ENCODE measurements around the gene CENPT. TPM values are rescaled to one million over a fixed set of nuclear protein-coding genes. Genes with fewer than 3 reads are reported as not detected.
"Not testable (repeated sequence)": the region's sequence is repeated elsewhere in the genome, so short reads cannot be mapped to it uniquely, and the experiment has no call there.

The CENPT gene
- total and polyA plus RNA-seq, 5 experiments from 2014 or later = 11.8 to 117 (median 17.8) TPM

DNA sequence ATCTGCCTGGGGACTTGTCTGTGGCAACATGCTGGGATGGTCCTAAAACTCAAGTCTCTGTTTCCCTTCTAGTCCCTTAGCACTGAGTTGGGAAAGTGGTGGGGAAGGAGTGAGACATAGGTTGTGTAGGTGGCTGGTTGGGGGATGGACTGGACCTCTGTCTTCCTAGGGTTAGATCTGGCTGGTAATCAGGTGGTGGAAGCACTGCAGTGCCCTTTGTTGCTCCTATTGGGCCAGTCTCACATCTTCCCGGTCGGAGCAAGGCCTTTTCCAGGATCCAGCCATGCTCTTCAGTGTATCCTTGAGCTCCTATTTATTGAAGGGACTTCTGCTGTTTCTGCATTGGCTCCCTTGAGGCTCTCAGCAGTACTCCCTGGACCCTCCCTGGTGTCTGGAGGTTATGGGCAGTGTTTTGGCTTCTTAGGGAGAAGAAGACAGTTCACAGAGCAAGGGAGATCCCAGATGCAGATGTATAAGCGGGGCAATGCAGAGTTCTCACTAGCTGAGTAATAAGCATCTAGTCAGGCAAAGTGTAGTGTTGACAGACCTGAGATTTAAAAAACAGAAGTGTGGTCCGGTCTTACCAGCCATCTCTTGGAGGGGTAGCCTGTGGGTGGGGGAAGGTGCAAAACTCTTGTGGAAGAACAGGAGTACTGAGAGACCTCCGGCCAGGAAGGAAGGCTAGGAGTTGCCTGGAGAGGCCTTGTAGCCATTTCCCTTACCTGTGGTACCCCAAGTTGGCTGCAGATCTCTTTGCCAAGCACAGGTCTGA is 2.0 kb downstream of the CENPT start:
- H3K4me3 Mint-ChIP-seq = peak overlapping the region; percentile 80 to 96 (median 88)
- DNase-seq = no peak
- POLR2A ChIA-PET = interaction anchor here (0.6 to 3.1 kb wide), 7 partner anchors 10 to 52 kb away, joined by 3 to 14 read pairs (median 5); partner anchors contain the start of genes EDC4, RANBP10 and TSNAXIP1
- no peaks in the 10 kb centered on the region for H3K9me3 Mint-ChIP-seq
- H3K36me3 Mint-ChIP-seq = peaks cover 0 to 3% (median 0%) of the 10 kb centered on the region in 3 donors
- peaks cover 18 to 63% (median 52%) of the 10 kb centered on the region in 4 donors for H3K4me1 Mint-ChIP-seq
- no peaks in the 10 kb centered on the region for H3K27me3 Mint-ChIP-seq
- no peak for ATAC-seq
- H3K27ac Mint-ChIP-seq = peak overlapping the region; percentile 85 to 96 (median 94)

DNA sequence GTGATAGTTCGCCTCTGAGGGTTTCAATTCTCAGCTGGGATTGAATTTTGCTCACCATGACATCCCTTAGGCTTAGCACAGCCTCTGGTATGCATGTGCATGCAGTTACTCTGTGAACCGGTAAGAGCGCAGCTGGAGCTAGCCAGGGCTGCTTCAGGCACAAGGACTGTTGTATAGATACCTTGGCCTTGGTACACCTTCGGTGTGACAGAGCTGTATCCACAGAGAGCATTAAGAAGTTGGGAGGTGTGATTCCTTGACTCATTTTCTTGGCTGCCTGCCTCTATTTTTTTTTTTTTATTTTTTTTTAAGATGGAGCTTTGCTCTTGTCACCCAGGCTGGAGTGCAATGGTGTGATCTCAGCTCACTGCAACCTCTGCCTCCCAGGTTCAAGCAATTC is 3.0 kb downstream of the CENPT start:
- POLR2A ChIA-PET = interaction anchor here (0.6 to 3.1 kb wide), 10 partner anchors 9 to 226 kb away, joined by 3 to 15 read pairs (median 8); partner anchors contain the start of genes EDC4, PSMB10, RANBP10 and TSNAXIP1
- Mint-ChIP-seq H3K4me1 (peaks cover 18 to 59% (median 49%) of the 10 kb centered on the region in 4 donors), H3K9me3 (no peaks in the 10 kb centered on the region), H3K36me3 (no peaks in the 10 kb centered on the region), H3K27me3 (no peaks in the 10 kb centered on the region), H3K4me3 (peak overlapping the region; percentile 66 to 96 (median 94)), H3K27ac (peak overlapping the region in 9 of 10 donors; percentile 57 to 97 (median 90))
- DNase-seq (no peak), ATAC-seq (no peak)

DNA sequence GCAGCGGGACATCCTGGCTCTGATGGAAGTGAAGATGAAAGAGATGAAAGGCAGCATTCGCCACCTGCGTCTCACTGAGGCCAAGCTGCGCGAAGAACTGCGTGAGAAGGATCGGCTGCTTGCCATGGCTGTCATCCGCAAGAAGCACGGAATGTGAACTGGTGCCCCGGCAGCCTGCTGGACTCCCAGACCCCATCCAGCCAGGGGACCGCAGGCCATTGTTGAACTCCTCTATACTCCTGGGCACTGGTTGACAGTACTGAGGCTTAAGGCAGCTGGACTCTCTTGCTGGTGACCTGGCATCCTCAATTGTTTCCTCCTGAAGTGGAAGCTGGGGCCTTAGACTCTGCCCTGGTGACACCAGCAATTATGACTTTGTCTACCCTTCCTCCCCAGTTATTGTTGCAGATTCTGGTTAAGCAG is 4.1 kb downstream of the CENPT start:
- peaks cover 15 to 51% (median 45%) of the 10 kb centered on the region in 4 donors for H3K4me1 Mint-ChIP-seq
- POLR2A ChIA-PET = interaction anchor here (0.6 to 3.1 kb wide), 18 partner anchors 10 to 442 kb away, joined by 3 to 15 read pairs (median 4); partner anchors contain the start of genes EDC4, NFATC3, PSMB10 and RANBP10
- no peaks in the 10 kb centered on the region for H3K36me3 Mint-ChIP-seq
- DNase-seq (peak in 2 of 10 donors; percentile 37 to 81), ATAC-seq (no peak)
- H3K4me3 Mint-ChIP-seq = peak overlapping the region; percentile 93 to 96 (median 96)
- no peaks in the 10 kb centered on the region for H3K9me3 Mint-ChIP-seq
- H3K27me3 Mint-ChIP-seq = no peaks in the 10 kb centered on the region
- H3K27ac Mint-ChIP-seq = peak overlapping the region; percentile 83 to 97 (median 96)

DNA sequence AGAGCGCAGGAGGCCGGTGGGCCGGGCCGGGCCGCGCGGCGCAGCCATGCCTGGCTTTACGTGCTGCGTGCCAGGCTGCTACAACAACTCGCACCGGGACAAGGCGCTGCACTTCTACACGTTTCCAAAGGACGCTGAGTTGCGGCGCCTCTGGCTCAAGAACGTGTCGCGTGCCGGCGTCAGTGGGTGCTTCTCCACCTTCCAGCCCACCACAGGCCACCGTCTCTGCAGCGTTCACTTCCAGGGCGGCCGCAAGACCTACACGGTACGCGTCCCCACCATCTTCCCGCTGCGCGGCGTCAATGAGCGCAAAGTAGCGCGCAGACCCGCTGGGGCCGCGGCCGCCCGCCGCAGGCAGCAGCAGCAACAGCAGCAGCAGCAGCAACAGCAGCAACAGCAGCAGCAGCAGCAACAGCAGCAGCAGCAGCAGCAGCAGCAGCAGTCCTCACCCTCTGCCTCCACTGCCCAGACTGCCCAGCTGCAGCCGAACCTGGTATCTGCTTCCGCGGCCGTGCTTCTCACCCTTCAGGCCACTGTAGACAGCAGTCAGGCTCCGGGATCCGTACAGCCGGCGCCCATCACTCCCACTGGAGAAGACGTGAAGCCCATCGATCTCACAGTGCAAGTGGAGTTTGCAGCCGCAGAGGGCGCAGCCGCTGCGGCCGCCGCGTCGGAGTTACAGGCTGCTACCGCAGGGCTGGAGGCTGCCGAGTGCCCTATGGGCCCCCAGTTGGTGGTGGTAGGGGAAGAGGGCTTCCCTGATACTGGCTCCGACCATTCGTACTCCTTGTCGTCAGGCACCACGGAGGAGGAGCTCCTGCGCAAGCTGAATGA is 4.8 kb downstream of the CENPT start:
- POLR2A ChIA-PET = interaction anchor here (0.6 to 3.1 kb wide), 17 partner anchors 9 to 443 kb away, joined by 3 to 15 read pairs (median 4); partner anchors contain the start of genes EDC4, NFATC3, PSMB10 and RANBP10
- Mint-ChIP-seq H3K9me3 (no peaks in the 10 kb centered on the region), H3K27me3 (no peaks in the 10 kb centered on the region), H3K36me3 (no peaks in the 10 kb centered on the region), H3K4me3 (peak overlapping the region; percentile 93 to 96 (median 96)), H3K27ac (peak overlapping the region; percentile 83 to 97 (median 96)), H3K4me1 (peaks cover 15 to 44% (median 39%) of the 10 kb centered on the region in 4 donors)
- ATAC-seq (peak; percentile 35 to 43), DNase-seq (peak; percentile 47 to 83 (median 73))

DNA sequence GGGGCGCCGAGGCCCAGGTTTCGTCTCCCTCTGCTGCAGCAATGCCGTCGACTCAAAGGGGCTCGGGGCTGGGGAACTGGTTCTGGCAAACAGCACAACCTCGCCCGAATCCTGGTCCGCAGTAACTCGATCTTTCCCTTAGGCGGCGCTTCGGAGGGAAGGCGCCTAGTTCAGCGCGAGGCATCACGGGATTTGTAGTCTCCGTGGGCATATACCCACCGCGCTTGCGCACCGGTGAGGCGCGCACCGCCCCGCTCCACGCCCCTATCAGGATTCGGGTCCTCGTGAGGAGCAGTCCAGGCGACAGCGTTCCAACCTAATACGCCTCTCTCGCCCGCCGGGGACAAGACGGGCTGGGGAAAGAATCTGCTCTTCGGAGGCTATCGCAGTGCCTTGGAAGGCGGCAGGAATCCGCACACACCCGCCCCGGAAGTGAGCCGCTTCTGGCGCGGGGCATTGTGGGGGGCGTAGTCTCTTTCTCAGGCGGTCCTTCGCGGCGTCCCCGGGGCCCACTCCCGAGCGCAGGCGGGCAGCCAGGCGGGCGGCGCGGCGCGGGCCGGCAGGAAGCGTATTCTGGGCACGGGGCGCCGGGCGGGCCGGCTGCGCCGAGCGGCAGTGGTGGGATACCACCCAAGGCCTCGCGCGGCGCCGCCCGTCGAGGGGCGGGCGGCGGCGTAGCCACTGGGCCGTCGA is 5.5 kb downstream of the CENPT start, which contains the start of gene THAP11:
Gene THAP11 (plus strand): TSS at position 505 of the 693 bp plus-strand sequence. CDS start 235 bp downstream, outside the sequence.
- H3K9me3 Mint-ChIP-seq = no peaks in the 10 kb centered on the region
- peaks cover 14 to 41% (median 35%) of the 10 kb centered on the region in 4 donors for H3K4me1 Mint-ChIP-seq
- DNase-seq = peak; percentile 86 to 99 (median 94)
- H3K4me3 Mint-ChIP-seq = peak within 1 kb of the TSS; percentile 93 to 97 (median 96)
- H3K27ac Mint-ChIP-seq = peak within 1 kb of the TSS; percentile 83 to 99 (median 98)
- H3K27me3 Mint-ChIP-seq = no peaks in the 10 kb centered on the region
- POLR2A ChIA-PET = interaction anchor here (0.5 to 3.1 kb wide), 9 partner anchors 8 to 534 kb away, joined by 3 to 16 read pairs (median 4); partner anchors contain the start of genes EDC4, RANBP10 and TSNAXIP1
- H3K36me3 Mint-ChIP-seq = no peaks in the 10 kb centered on the region
- ATAC-seq = peak; percentile 52 to 59

DNA sequence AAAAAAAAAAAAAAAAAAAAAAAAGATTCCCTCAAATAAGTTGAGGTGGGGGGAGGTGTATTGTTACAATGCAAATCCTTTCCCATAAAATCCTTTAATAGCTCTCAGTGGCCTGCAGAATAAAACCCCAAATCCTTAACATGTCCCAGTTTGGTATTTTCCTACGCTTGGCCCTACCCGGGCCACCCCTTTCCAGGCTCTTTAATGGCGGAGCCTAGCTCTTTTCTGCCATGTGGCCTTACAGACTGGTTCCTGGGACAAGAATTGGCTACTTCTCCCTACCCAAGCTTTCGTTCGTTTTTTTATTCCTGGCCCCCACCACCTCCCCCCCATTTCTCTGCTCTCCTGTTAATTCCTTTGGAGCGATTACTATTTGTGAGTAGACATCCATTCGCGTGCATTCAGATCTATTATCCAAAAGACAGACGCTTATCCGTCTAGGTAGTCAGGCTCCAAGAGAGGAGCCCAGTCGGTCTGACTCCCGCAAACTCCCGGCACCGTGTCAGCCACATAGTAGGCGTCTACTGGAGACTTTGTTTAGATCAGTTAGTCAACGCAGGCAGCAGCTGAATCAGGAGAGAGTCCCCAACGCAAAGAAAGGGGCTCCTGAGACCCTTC is 6.2 kb downstream of the CENPT start:
- DNase-seq (no peak), ATAC-seq (no peak)
- POLR2A ChIA-PET = interaction anchor here (0.5 to 1.7 kb wide), 9 partner anchors 10 to 533 kb away, joined by 3 to 16 read pairs (median 4); partner anchors contain the start of genes EDC4, RANBP10 and TSNAXIP1
- peaks cover 14 to 41% (median 35%) of the 10 kb centered on the region in 4 donors for H3K4me1 Mint-ChIP-seq
- H3K27ac Mint-ChIP-seq = peak overlapping the region; percentile 83 to 99 (median 98)
- H3K9me3 Mint-ChIP-seq = no peaks in the 10 kb centered on the region
- peak overlapping the region; percentile 75 to 97 (median 96) for H3K4me3 Mint-ChIP-seq
- H3K27me3 Mint-ChIP-seq = no peaks in the 10 kb centered on the region
- H3K36me3 Mint-ChIP-seq = no peaks in the 10 kb centered on the region

GRCh38 chr16:67837811-67838210 is 9.7 kb downstream of the CENPT start:
- peaks cover 4 to 20% (median 17%) of the 10 kb centered on the region in 4 donors for H3K4me1 Mint-ChIP-seq
- ATAC-seq (no peak), DNase-seq (no peak)
- no peaks in the 10 kb centered on the region for H3K9me3 Mint-ChIP-seq
- POLR2A ChIA-PET = interaction anchor here (2.1 kb wide), 1 partner anchor 21 kb away, joined by 6 read pairs; no protein-coding TSS in a partner anchor
- no peak overlapping the region for H3K27ac Mint-ChIP-seq
- no peaks in the 10 kb centered on the region for H3K27me3 Mint-ChIP-seq
- H3K36me3 Mint-ChIP-seq = no peaks in the 10 kb centered on the region
- no peak overlapping the region for H3K4me3 Mint-ChIP-seq

DNA sequence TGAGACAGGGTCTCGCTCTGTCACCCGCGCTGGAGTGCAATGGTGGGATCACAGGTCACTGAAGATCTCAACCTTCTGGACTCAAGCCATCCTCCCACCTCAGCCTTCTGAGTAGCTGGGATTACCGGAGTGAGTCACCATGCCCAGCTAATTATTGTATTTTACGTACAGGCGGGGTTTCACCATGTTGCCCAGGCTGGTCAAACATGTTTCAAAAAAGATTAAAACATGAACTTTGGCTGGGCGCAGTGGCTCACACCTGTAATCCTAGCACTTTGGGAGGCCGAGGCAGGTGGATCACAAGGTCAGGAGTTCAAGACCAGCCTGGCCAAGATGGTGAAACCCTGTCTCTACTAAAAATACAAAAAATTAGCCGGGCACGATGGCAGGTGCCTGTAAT is 10.3 kb downstream of the CENPT start:
- H3K36me3 Mint-ChIP-seq, H3K27ac Mint-ChIP-seq, H3K4me3 Mint-ChIP-seq, ATAC-seq, DNase-seq, H3K9me3 Mint-ChIP-seq, H3K27me3 Mint-ChIP-seq: not testable (repeated sequence)
- H3K4me1 Mint-ChIP-seq = peaks cover 4 to 22% (median 21%) of the 10 kb centered on the region in 4 donors
- POLR2A ChIA-PET = interaction anchor here (2.1 kb wide), 1 partner anchor 21 kb away, joined by 6 read pairs; no protein-coding TSS in a partner anchor

DNA sequence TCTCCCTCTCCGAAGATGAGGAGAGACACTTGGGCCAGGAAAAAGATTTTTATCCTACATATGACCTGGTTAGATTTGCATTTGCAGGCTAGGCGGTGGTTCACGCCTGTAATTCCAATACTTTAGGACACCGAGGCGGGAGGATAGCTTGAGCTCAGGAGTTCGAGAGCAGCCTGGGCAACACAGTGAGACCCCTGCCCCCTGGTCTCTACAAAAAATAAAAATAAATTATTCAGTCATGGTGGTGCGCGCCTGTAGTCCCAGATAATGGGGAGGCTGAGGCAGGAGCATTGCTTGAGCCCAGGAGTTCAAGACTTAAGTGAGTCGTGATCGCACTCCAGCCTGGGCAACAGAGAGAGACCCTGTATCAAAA is 13.3 kb downstream of the CENPT start:
- POLR2A ChIA-PET = interaction anchor here (0.7 to 1.8 kb wide), 11 partner anchors 9 to 251 kb away, joined by 3 to 15 read pairs (median 5); partner anchors contain the start of genes DPEP2, EDC4, NFATC3 and RANBP10
- no peak for DNase-seq
- H3K36me3 Mint-ChIP-seq = peaks cover 0 to 10% (median 0%) of the 10 kb centered on the region in 3 donors
- peaks cover 5 to 19% (median 15%) of the 10 kb centered on the region in 4 donors for H3K4me1 Mint-ChIP-seq
- no peak for ATAC-seq
- H3K27ac Mint-ChIP-seq = peak overlapping the region; percentile 43 to 93 (median 84)
- no peaks in the 10 kb centered on the region for H3K27me3 Mint-ChIP-seq
- H3K9me3 Mint-ChIP-seq = no peaks in the 10 kb centered on the region
- H3K4me3 Mint-ChIP-seq = peak overlapping the region; percentile 85 to 98 (median 92)

GRCh38 chr16:67833415-67834241 is 13.9 kb downstream of the CENPT start:
- H3K4me1 Mint-ChIP-seq = peaks cover 5 to 19% (median 15%) of the 10 kb centered on the region in 4 donors
- no peaks in the 10 kb centered on the region for H3K27me3 Mint-ChIP-seq
- H3K9me3 Mint-ChIP-seq = no peaks in the 10 kb centered on the region
- ATAC-seq (peak; percentile 99 to 100), DNase-seq (peak; percentile 81 to 96 (median 91))
- H3K36me3 Mint-ChIP-seq = peaks cover 0 to 14% (median 2%) of the 10 kb centered on the region in 3 donors
- POLR2A ChIA-PET = interaction anchor here (0.5 to 1.8 kb wide), 15 partner anchors 9 to 453 kb away, joined by 3 to 15 read pairs (median 5); partner anchors contain the start of genes DPEP2, EDC4, NFATC3 and RANBP10
- H3K27ac Mint-ChIP-seq = peak overlapping the region; percentile 43 to 93 (median 84)
- H3K4me3 Mint-ChIP-seq = peak overlapping the region; percentile 85 to 98 (median 92)

Data from naive thymus-derived CD8-positive, alpha-beta T cell (primary cell).